MCF 10A (cell line): Measurements from ENCODE around the gene PTCD3. TPM values are rescaled to one million over a fixed set of nuclear protein-coding genes. Genes with fewer than 3 reads are reported as not detected.
A peak's percentile ranks its signal among the peaks of the same experiment; 100 is the strongest.

Experiments used
- BruUV-seq: library from RNA; stranded (reverse); fragments of 400-500 nt; replicated peaks from 2 replicates; lab custom pipeline; 2021; lab: Mats Ljungman, UMichigan
- CTCF ChIA-PET: fragments of 300-600 bp; sonication (Branson Sonifier 250); formaldehyde crosslinking; extraction: SDS; loops from one replicate; lab custom pipeline; 2021; ENCODE audit warnings: antibody characterized with exemption, inconsistent platforms; lab: Yijun Ruan, JAX
- POLR2A ChIA-PET: fragments of 300-600, 350-650 bp; sonication (Branson Sonifier 250); formaldehyde crosslinking; extraction: SDS; loops from one replicate; lab custom pipeline; 2020; ENCODE audit warnings: antibody characterized with exemption, inconsistent platforms; lab: Yijun Ruan, JAX
- DNase-seq: peaks from one replicate; pipeline ENCODE4 v3.0.0-alpha.2; 2018; ENCODE audit not compliant: unreplicated experiment
- H3K27ac Mint-ChIP-seq: one replicate; pipeline ENCODE4 v1.8.0; 2022; ENCODE audit warnings: mild to moderate bottlenecking, low read depth, mixed read lengths; ENCODE audit not compliant: unreplicated experiment
- H3K27me3 Mint-ChIP-seq: one replicate; pipeline ENCODE4 v1.8.0; 2022; ENCODE audit warnings: mixed read lengths; ENCODE audit not compliant: insufficient read depth, unreplicated experiment
- H3K36me3 Mint-ChIP-seq: one replicate; pipeline ENCODE4 v1.8.0; 2022; ENCODE audit warnings: mild to moderate bottlenecking, moderate library complexity, mixed read lengths; ENCODE audit not compliant: insufficient read depth, unreplicated experiment
- H3K4me1 Mint-ChIP-seq: one replicate; pipeline ENCODE4 v1.8.0; 2022; ENCODE audit warnings: mixed read lengths; ENCODE audit not compliant: insufficient read depth, unreplicated experiment
- H3K4me3 Mint-ChIP-seq: one replicate; pipeline ENCODE4 v1.8.0; 2022; ENCODE audit warnings: mild to moderate bottlenecking, moderate library complexity, mixed read lengths; ENCODE audit not compliant: unreplicated experiment
- H3K9me3 Mint-ChIP-seq: one replicate; pipeline ENCODE4 v1.8.0; 2022; ENCODE audit warnings: mixed read lengths; ENCODE audit not compliant: unreplicated experiment
- intact Hi-C: fragments of 100-400 bp; cut with micrococcal nuclease; formaldehyde crosslinking; loops from 2 replicates; pipeline ENCODE4 v1.14.1; 2022
- total RNA-seq: library from RNA; stranded (reverse); gene quantifications from 2 replicates; pipeline ENCODE4 v1.2.3, GENCODE V29; 2022
- TF ChIP-seq, protein P1 (sequence below): fragments of 200-600 bp; IDR thresholded peaks from one replicate; pipeline ENCODE4 v1.8.0; 2022; ENCODE audit warnings: antibody characterized with exemption, mild to moderate bottlenecking; ENCODE audit not compliant: unreplicated experiment

PTCD3 gene
- total RNA-seq, 1 experiment from 2014 or later, result 95.3 TPM

DNA sequence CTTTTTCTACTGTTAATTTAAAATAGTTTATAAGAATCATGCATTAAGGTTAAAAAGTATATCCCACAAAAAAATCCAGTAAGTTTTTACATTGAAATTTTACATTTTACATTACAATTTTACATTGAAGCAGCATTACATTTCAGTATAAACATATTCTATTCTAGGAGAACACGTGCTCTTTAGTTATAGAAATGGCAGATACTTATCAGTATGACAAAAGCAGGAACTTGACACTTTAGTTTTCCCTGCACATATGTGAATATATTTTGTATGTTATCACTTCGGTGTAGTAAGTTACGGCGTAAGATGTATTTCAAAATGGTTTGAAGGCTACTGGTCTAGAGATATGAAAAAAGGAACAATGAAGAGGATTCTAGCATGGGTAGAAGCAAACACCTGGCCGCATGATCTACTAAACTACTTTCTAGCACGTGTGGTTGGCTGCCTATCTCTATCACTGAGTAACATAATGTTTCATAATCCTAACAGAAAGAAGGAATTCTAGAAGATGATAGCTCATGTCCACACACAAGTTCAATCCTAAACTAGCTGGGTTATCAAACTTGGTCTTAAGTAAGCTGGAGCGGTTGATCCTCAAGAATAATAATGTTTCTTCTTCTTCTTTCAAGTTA, 83.9 kb downstream of the PTCD3 start:
- TF ChIP-seq, protein P1, sequence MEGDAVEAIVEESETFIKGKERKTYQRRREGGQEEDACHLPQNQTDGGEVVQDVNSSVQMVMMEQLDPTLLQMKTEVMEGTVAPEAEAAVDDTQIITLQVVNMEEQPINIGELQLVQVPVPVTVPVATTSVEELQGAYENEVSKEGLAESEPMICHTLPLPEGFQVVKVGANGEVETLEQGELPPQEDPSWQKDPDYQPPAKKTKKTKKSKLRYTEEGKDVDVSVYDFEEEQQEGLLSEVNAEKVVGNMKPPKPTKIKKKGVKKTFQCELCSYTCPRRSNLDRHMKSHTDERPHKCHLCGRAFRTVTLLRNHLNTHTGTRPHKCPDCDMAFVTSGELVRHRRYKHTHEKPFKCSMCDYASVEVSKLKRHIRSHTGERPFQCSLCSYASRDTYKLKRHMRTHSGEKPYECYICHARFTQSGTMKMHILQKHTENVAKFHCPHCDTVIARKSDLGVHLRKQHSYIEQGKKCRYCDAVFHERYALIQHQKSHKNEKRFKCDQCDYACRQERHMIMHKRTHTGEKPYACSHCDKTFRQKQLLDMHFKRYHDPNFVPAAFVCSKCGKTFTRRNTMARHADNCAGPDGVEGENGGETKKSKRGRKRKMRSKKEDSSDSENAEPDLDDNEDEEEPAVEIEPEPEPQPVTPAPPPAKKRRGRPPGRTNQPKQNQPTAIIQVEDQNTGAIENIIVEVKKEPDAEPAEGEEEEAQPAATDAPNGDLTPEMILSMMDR, result no peak
- CTCF ChIA-PET, result no interaction called here
- Mint-ChIP-seq H3K4me3 (no peak overlapping the region), H3K36me3 (peaks cover 51% of the 10 kb centered on the region), H3K9me3 (no peaks in the 10 kb centered on the region), H3K4me1 (peaks cover 42% of the 10 kb centered on the region), H3K27ac (peak overlapping the region; percentile 76), H3K27me3 (no peaks in the 10 kb centered on the region)
- POLR2A ChIA-PET, result interaction anchor here (0.7 kb wide), 1 partner anchor 70 kb away, joined by 4 read pairs; no protein-coding TSS in a partner anchor
- no peak for DNase-seq
- BruUV-seq, result no TSS peak
- intact Hi-C loops, result no loop called here

Other genes with a start within 250 kb of the PTCD3 start
- 1.2 and 2.3 TPM in 2 replicates for gene ST3GAL5, start 217.2 kb upstream of the PTCD3 start, total RNA-seq
- gene POLR1A, start 349 bp upstream of the PTCD3 start, total RNA-seq, result 46.4 and 52.7 TPM in 2 replicates
- gene IMMT, start 89.2 kb downstream of the PTCD3 start, total RNA-seq, result 84.6 and 114 TPM in 2 replicates
- gene MRPL35, start 93.2 kb downstream of the PTCD3 start, total RNA-seq, result 36.4 and 44.8 TPM in 2 replicates
- gene REEP1, start 231.4 kb downstream of the PTCD3 start, total RNA-seq, result 0.32 TPM in 1 of 2 replicates, not detected in the other